GM18517 (cell line): ENCODE measurements around the gene PITPNC1.
"Not testable (repeated sequence)": the region's sequence is repeated elsewhere in the genome, so short reads cannot be mapped to it uniquely, and the experiment has no call there.

Source experiments
- ATAC-seq: cut with Tn5 transposase; IDR thresholded peaks from one replicate; pipeline ENCODE4 v1.9.1; 2021; ENCODE audit warnings: mild to moderate bottlenecking, moderate library complexity; ENCODE audit not compliant: unreplicated experiment

PITPNC1 gene

DNA sequence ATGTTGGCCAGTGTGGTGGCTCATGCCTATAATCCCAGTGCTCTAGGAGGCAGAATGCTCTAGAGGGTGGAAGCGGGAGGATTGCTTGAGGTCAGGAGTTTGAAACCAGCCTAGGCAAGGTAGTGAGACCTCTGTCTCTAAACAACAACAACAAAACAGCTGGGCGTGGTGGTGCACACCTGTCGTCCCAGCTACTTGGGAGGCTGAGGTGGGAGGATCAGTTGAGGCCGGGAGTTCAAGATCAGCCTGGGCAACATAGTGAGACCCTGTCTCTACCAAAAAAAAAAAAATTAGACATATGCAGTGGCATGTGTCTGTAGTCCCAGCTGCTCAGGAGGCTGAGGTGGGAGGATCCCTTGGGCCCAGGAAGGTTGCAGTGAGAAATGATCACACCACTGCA is 53.4 kb downstream of the PITPNC1 start:
- not testable (repeated sequence) for ATAC-seq

DNA sequence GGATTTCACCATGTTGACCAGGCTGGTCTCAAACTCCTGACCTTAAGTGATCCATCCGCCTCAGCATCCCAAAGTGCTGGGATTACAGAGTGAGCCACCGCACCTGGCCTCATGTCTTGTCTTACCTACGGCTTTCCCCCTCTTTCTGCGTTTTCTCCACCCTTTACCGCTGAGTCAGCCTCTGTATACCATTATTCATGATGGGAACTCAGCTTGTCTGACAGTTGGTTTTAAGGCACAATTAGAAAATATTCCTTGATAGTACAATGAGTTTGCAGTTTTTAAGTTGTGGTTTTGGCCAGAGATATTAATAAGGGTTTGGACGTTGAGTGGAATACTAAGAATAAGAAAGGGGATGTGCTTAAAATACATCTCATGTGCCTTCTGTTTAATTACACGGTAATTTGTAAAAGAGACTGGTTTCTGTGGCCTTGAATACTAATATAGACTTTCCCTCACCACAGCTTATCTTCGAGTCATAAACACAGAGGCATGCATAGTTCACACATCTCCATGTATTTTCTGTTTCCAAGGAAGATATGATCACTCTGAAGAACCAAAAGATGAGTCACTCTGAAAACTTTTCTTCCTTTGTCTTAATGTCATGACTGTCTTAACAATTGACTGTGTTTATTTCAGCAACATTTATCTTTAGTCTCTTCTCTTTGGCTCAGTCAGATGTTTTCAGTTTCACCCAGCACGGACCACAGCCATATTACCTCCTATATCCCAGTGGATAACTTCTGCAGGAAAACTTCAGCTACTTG is 54.4 kb downstream of the PITPNC1 start:
- ATAC-seq = no peak

DNA sequence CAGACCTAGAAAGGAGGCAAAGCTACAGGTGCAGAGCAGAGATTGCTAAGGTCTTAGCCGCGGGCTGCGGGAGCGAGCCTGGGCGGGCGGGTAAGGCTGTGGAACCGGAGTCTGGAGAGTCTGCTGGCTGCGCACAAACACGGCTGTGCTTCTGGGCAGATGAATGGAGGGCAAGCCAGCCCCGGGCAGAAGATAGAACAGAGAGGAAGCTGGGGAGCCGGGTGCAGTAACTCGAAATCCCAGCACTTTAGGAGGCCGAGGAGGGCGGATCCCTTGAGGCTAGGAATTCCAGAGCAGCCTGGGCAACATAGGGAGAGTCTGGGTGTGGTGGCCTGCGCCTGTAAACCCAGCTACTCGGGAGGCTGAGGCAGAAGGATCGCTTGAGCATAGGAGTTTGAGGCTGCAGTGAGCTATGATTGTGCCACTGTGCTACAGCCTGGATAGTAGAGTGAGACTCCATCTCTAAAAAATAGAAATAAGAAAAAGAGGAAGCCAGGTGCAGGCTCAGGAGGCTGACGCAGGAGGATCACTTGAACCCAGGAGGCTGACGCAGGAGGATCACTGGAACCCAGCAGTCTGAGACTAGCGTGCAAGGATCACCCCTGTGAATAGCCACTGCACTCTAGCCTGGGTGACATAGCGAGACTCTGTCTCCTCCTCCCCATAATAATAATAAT is 56.3 kb downstream of the PITPNC1 start:
- no peak for ATAC-seq

DNA sequence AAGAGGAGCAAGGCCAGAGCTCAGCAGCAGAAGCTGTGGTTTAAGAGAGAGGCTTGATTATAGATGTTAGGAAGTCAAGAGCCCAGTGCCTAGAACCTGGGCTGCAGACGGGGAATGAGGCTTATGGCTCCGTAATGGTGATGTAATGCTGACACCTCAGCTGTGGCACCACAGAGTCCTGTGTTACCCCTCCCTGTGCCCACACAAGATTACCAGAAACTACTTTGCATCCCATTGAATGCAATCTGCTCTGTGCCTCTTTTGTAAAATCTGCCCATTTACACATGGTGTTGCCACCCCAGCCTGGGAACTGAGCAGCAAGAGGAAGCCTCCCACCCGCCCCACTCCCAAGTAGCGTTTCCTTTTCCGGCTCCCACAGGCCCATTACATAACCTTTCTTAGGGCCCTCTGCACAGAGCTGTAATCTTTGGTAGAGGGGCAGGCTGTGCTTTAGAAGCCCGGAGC is 57.0 kb downstream of the PITPNC1 start:
- no peak for ATAC-seq

DNA sequence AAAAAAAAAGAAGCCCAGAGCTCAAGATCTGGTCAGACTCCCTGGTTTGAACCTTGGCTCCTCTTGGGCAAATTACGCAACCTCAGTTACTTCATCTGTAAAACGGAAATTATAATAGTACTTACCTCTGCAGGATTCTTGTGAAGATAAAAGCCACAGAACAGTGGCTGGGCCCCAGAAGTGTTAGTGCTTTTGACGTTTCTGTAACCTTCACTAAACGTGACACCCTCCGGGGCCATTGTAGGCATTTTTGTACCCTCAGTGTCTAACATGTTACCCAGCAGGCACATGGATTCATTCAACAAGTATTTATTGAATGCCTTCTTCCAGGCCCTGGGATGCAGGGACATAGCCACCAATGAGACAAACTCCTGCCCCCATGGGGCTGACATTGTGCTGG is 58.0 kb downstream of the PITPNC1 start:
- ATAC-seq = no peak

DNA sequence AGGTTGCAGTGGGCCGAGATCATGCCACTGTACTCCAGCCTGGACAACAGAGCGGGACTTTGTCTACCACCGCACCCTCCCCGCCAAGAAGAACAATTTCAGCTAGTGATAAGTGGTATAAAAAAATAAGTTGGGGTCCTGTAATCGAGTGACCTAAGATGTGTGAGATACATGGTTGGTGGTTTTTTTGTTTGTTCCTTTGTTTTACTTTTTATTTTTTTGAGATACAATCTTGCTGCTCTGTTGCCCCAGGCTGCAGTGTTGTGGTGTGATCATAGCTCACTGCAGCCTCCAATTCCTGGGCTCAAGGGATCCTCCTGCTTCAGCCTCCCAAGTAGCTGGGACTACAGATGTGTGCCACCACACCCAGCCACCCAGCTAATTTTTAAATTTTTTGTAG is 58.7 kb downstream of the PITPNC1 start:
- no peak for ATAC-seq

DNA sequence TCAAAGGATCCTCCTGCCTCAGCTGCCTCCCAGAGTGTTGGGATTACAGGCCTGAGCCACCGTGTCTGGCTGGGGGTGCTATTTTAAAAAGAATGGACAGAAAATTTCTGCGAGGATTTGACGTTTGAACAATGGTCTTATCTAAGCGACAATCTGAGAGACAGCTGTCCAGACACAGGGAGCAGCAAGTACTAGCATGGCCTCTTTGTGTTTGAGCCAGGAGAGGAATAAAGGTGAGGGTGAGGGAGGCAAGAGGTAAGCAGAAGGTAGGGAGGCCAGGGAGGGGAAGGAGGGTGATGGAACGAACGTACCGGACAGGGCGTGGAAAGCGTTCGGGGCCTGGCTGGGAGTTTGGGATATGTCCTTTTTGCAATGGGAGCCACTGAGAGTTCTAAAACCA is 59.2 kb downstream of the PITPNC1 start:
- no peak for ATAC-seq

DNA sequence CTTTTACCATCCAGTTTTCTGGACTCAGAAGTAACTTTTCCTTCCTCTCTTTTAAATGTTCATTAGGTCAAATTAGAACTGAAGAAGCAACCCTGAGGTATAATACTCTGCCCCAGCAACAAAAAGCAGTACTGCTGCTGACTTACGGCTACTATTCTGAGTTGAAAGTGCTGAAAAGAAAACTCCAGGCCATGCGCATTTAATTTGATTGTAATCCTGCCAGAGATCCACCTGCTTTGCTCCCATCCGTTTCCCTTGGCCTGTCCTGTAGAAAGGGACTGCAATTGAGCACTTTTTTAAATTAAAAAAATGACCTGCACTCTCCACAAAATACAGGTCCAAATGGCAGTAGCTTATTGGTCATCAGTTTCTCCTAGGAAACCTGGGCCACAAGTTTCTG is 61.6 kb downstream of the PITPNC1 start:
- no peak for ATAC-seq

DNA sequence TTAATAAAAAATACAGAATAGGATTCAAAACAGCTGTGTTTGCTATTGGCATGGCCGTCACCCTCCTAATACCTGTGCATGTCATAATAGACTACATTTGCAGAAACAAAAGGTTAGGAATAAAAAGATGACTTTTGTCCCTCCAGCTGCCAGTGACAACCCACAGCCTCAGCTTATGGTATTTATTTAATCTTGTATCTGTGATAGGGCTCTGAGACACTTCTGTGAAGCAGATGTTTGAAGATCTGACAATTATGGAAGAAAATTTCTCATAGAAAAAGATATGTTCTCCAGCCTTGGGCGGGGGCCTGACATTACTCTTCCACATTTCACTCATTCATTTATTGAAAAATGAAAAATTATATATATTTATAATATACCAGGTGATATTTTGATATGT is 62.2 kb downstream of the PITPNC1 start:
- ATAC-seq = no peak

DNA sequence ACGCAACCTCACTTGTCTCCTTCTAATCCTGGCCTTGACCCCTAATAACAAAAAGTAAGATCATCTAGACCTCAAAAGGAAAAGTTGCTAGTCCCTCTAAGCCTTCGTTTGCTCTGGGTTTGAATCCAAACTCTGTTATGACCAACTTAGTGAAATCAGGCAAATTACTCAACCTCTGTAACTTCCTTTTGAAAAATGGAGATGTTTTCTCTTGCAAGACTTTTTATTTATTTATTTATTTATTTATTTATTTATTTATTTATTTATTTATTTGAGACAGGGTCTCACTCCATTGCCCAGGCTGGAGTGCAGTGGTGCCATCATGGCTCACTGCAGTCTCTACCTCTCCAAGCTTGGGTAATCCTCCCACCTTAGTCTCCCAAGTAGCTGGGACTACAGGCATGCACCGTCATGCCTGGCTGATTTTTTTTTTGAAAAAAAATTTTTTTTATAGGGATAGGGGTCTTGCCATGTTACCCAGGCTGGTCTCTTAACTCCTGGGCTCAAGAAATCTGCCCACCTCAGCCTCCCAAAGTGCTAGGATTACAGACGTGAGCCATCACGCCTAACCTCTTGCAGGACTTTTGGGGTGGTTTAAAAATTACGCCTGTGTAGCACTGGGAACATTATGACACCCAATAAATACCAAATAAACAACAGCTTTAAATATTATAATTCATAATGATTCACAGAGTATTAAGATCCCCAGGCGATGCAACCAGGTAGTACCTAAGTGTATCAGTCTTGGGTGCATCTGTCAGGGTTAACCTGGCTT is 63.4 kb downstream of the PITPNC1 start:
- ATAC-seq = no peak

DNA sequence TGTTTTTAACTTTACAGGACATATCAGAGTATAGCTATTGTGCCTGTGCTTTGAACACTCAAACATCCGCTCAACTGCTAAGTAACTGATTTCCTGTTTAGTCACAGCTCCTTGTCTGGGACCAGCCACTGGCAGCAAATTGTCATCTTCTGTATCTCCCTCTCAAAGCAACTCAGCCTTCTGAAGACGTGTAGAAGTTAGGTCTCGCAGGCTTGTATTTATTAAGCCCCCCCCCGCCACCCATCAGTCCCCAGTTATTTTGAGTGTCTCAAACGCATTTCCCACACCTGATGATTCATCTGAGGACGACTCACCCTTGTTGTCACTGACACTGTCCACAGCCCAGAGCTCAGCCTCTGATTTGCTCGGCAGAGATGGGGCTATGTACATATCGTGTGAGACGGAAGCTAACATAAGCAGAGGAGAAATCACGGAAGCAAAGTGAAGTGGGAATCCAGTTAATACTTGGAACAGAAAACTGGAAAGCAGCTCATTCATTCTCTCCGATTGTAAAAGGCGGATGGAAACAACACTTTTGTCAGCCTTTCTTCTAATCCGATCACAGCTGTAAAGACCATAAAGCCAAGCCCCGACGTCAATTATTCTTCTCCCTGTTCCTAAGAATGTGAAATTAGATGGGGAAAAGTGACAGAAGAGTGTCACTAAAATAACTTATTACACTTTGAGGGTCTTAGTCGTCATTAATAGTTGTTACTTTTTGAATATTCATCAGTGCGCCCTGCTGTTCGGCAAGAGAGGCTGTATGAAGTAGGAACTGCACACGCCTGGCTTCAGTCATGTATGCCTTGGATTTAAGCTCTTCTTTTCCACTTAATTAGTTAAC is 64.2 kb downstream of the PITPNC1 start:
- ATAC-seq = no peak

DNA sequence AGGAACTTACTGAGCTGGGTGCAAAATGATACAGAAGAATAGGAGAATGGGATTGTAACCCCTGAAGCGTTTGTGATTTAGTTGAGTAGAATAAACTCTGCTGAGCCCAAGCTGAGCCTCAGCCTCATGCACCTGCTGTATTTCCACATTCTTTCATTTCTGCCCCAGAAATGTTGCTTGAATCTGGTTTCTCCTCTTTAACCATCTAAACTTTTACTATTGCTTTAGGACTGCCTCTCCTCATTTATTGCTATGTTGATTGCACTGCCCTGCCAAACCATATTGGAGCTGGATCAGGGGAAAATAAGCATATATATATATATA is 64.8 kb downstream of the PITPNC1 start:
- ATAC-seq = no peak

DNA sequence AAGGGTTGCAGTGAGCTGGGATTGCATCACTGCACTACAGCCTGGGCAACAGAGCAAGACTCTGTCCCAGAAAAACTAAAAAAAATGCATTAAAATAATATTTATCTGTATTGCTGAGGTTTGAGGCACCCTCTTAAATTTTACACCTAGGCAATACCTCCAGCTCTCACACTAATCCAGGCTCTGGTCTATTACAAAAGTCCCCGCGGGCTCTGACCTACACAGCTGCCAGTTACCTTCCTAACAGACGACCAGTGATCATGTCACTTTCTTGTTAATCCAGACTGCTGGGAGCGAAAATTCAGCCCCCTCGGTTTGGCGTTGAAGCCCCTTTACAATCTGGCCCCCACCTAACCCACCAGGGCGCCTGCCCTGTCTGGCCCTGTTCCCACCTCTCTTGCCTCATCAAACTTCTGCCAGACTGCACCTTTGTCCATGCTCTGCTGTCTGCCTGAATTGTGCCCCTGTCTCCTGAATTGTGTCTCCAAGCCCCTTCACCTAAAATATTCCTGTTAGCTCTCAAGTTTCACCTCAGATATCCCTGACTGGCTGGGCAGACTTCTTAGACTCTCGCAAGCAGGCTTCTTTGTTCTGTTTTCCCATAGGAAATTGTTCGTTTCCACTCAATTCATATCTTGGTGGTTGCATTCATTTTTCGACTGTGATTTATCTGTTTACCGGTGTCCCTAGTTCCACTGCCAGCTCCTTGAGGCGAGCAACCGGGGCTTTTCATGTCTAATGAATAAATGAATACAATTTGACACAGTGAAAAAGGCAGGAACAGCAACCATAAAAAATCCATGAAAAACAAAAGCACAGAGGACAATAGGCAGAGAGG is 65.9 kb downstream of the PITPNC1 start:
- ATAC-seq = no peak

DNA sequence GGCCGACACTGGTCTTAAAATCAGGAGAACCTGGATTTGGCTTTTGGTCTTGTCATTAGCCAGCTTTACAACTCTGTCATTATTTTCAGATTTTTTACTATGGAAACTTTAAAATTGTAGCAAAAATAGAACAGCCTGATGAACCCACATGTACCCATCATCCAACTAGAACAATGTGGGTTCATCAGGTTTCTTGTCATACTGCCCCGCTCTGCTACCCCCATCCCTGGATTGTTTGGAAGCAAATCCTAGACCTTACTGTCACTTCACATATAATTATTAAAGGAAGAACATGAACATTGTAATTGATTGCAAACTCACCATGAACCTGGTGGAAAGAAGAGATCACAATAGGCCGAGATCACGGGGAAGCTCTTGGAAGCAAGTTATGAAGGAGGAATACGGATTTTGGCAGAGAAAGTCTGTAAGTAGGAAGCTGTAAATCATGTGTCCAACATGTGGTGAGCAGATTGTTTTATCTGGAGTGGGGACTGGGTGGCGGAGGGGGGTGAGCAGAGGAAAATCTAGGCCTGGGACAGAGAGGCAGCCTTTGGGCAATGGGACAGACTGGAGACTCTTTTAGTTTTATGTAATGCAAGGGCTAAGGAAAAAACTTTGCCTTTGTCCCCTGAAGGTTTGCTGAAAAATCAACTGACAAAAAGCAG is 67.0 kb downstream of the PITPNC1 start:
- ATAC-seq = no peak

DNA sequence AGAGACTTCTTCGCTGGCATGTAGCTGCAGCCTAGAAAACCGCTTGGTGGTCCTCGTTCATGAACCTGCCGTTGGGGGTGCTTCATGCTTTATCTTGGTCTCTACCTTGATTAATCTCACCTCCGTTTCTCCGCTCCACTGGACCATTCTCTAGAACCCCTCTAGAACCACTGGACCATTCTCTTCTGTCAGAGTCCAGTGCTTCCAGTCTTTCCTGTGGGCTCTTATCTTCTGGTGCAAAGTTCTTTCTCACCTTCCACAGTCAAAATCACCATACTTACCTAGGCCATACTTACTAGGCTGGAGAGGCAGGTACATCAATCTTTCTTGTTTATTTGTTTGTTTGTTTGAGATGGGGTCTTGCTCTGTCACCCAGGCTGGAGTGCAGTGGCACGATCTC is 71.4 kb downstream of the PITPNC1 start:
- ATAC-seq = no peak

DNA sequence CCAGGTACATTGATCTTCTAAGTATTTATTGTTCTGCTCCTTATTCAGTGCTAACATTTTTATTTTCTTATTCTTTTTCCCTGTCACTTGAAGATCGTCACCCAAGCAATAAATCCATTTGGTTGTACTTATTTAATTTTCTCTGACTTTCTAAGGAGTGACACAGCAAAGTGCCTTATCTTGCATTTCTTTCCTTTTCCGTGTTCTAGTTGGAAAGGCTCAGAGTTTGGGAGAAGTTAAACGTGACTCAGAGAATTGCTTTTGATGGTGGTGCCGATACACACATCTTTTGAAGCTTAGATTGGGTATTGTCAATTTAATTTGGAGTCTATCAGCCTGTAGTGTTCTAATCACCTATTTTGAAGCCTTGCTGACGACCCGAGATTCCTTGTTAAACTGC is 72.0 kb downstream of the PITPNC1 start:
- no peak for ATAC-seq

DNA sequence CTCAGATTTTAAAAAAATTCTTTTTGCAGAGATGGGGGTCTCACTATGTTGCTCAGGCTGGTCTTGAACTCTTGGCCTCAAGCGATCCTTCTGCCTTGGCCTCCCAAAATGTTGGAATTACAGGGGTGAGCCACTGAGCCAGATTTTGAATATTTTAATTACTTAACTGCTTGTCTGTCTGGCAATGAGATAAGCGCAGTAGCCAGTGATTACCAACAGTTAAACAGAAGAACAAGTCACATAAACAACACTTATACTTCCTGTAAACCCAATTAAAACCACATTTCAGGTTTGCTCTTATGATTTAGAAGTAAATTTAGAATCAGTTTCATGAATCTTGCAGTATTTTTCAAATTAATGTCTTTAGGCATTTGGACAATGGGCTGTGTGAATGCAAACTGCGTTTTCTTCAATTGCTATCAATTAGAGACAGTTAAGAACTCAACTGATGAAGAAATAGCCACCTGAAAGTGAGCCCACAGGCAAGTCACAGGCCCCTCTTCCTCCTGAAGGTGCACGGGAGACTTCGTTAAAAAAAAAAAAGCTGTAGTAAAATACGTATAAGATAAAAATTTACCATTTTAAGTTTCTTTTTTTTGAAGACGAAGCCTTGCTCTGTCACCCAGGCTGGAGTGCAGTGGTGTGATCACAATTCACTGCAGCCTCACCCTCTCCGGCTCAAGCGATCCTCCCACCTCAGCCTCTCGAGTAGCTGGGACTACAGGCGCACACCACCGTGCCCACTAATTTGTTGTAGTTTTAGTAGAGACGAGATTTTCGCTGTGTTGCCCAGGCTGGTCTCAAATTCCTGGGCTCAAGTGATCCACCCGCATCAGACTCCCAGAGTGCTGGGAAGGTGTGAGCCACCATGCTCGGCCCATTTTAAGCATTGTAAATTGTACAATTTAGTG is 73.0 kb downstream of the PITPNC1 start:
- no peak for ATAC-seq

DNA sequence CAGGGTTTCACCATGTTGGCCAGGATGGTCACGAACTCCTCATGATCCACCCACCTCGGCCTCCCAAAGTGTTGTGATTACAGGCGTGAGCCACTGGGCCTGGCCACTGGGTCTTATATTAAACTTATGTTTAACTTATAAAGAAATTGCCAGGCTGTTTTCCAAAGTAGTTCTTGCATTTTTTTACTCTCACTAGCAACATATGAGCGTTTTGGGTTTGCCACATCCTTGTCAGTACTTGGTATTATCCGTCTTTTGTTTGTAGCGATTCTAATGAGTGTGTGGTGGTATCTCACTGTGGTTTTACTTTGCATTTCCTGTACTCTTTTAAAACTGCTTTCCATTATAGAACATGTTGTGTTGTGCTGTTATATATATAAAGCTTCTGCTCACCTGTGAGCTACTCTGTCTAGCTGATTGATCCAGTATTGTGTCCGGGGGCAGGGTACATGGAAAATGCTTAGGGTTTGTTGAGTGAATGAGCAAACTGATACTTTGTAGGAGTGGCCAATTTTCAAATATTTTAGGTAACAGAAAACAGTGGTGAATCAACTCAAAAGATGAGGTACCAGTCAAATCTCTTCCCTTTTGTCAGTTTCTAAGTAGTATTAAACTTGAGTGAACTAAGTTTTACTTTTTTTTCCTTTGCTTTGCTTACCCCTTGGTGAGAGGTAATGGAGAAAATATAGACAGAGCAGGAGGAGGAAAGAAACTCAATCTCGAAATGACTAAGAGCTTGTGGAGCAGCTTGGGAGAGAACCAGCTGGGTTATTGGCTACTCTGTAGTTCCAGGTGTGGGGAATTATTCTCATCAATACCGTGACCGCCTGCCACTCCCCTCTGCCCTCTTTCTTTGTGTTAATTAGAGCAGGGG is 75.8 kb downstream of the PITPNC1 start:
- no peak for ATAC-seq
